ENCODE measurements around the gene STPG2.

STPG2 gene

GRCh38 chr4:98092833-98093439 is 50.3 kb downstream of the STPG2 start:
- no peak for DNase-seq

DNA sequence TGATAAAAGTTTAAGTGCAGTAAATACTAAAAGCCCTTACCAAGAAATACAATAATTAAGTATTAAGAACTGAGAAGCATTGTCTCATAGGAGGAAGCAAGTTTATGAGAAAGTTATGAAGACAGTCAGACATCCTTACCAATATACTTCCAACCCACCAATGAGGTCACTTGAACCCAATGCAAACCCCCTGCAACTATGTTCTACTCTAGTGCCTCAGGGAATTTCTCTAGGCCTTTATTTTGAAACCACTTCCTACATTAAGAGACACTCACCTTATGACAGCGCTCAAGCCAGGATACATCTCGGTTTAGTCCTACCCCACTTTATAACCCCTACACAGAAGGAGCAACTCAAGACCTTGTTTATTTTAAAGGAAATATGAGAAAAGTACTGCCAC is 61.3 kb downstream of the STPG2 start:
- no peak for DNase-seq

DNA sequence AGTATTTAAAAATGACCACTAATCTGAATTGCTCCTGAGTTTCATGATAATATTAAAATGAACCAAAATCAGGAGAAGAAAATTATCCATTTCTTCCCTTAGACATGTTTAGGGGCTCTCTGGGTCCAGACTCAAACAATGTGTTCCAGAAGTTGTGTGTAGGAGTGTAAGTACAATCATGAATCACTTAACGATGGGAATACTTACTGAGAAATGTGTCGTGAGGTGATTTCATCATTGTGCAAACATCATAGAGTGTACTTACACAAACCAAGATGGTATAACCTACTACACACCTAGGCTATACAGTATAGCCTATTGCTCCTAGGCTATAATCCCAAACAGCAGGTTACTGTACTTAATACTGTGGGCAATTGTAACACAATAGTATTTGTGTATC is 74.8 kb downstream of the STPG2 start:
- DNase-seq: no peak

DNA sequence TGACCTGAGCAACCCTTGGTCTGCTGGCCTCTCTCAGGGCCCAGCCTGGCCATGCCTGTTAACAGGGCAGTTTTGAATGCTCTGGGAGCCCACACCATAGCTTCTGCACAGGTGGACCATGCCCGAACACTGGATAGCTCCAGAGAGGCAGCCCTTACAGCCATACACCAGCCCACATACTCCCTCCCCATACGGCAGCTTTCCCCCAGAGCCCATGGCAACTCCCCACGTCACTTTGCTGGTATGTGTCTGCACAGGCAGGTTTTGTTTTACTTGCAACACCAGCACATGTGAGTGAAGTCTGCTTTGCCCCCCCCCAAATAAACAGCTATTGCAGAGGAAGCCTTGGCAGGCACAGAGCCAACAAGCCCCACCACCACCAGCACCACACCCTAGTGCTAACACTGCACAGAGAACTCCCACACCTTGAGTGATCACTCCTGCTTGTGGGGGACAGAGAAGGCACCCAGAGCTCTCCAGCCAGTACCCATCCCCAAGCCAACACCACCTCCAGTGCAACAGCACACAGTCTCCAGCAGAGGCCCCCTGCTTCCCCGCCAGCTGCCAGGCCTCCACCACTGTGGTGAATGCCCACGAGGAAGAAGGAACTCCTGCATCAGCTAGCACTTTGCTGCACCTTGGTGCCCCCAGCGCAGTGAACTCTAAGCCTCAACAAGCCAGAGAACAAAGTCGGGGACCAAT is 87.3 kb downstream of the STPG2 start:
- no peak for DNase-seq

- no peak for DNase-seq
Observed at GRCh38 chr4:98046665-98047064, 96.6 kb downstream of the STPG2 start.

- no peak for DNase-seq
Observed at GRCh38 chr4:98030059-98030458, 113.2 kb downstream of the STPG2 start.

- no peak for DNase-seq
Observed at GRCh38 chr4:98027827-98028226, 115.4 kb downstream of the STPG2 start.

DNA sequence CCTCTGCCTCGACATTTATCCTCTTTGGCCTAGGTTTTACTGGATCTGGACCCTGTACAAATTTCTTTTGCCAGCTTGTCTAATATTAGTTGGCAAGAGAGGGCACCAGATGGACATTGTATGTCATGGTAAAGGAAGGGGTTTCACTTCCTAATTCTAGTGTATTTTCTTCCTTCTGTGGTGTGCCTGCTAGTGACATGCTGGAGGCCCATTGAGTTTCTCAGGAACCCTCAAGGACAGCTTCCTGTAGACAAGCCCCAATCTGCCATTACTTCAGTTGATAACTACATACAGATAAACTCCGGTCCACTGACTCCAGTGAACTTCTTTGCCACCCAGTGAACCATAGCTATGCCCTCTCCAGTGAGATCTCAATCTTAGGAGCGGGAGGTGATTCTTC is 116.9 kb downstream of the STPG2 start:
- no peak for DNase-seq

DNA sequence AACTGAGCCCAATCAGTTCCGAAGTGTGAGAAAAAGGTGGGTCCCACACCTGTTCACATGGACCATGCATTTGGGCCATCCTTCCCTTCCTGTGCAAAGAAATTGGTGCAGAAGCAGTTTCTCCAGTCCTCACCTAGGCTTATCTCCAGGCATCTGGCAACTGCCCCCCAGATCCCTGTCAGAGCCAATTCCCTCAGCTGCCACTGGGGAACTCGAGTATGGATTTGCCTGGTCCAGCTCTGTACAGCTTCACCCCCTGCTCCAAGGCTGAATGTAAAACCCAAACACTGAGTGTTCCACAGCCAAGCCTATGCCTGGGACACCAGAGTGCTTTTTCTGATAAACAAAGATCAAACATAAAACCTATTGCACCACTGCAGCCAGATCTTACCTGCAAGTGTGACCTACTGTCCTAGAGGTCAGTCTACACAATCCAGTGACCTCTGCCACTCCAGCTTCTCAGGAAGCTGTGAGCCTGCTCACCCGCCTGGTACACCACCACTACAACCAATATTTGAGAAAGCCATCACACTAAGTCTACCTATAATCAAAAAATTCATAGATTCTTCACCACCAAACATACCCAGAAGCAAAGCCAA is 136.4 kb downstream of the STPG2 start:
- DNase-seq: no peak

DNA sequence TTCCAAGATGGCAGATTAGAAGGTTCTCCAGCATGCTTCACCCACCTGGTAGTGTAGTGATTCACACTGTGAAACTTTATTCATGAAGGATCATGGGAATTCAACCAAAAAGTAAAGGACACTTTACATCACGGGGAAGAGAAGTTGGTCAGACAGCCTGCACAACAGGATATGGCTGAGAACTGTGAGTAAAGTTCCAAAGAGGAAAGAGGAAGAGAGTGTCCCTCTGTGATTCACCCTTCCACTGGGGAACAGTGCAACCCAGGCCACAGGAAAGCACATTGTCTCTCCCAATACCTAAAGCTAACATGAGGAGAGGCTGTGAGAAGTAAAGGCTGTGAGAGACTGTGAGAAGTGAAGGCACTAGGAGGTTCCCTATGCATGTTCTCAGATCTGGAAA is 137.2 kb downstream of the STPG2 start:
- DNase-seq: no peak

DNA sequence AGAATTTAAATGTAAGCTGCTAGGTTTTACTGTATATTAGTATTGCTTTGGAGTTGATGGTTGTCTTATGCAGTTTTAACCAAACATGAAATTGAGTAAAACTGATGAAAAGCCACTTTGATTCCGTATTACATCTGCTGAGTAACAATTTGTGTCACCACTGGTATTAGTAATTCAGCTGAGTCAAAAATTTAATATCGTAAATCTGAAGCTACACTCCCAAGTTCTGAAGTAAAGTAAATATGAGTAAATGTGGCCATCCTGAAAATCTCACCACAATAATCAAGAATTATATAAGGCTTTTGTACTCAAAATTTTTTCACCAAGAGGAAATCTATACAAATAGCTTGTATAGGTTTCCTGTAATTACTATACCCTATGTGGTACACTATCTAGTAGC is 142.3 kb downstream of the STPG2 start:
- no peak for DNase-seq

DNA sequence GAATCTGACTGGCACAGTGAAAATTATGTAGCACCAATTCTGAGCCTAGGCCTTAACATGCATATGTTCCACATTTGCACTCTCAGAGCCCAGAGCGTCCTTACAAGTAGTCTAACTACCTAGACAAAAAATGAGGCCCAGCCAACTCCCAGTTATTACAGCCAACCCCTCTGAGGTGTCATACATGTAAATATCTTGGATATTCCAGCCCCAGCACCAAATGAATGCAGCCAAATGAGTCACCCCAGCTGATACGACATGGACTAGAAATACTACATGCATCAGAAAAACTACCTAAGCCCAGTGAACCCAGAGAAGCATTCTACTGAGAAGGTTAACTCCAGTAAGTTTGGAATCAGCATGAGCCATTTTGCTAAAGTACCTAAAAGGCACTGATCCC is 145.1 kb downstream of the STPG2 start:
- no peak for DNase-seq

GRCh38 chr4:97994765-97995465 is 148.4 kb downstream of the STPG2 start:
- DNase-seq: no peak

GRCh38 chr4:97990409-97990808 is 152.9 kb downstream of the STPG2 start:
- no peak for DNase-seq

- DNase-seq: peak; percentile 68
Observed at GRCh38 chr4:97987019-97987648, 156.1 kb downstream of the STPG2 start.

GRCh38 chr4:97984545-97985131 is 158.6 kb downstream of the STPG2 start:
- no peak for DNase-seq

- no peak for DNase-seq
Observed at GRCh38 chr4:97978791-97979488, 164.3 kb downstream of the STPG2 start.

- no peak for DNase-seq
Observed at GRCh38 chr4:97953171-97953941, 189.9 kb downstream of the STPG2 start.

GRCh38 chr4:97952763-97953162 is 190.5 kb downstream of the STPG2 start:
- DNase-seq: no peak

GRCh38 chr4:97950836-97951235 is 192.4 kb downstream of the STPG2 start:
- no peak for DNase-seq

DNA sequence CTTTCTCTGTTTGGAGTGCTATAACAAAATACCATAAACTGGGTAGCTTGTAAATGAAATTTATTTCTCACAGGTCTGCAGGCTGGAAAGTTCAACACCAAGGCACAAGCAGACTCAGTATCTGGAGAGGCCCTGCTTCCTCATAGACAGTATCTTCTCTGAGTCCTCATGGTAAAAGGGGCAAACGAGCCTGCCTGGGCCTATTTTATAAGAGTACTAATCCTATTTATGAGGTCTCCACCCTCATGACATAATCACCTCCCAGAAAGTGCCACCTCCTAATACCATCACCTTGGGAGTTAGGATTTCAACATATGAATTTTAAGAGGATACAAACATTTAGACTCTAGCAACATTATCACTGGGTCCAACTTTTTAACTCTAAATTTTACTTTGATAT is 200.3 kb downstream of the STPG2 start:
- DNase-seq: no peak

DNA sequence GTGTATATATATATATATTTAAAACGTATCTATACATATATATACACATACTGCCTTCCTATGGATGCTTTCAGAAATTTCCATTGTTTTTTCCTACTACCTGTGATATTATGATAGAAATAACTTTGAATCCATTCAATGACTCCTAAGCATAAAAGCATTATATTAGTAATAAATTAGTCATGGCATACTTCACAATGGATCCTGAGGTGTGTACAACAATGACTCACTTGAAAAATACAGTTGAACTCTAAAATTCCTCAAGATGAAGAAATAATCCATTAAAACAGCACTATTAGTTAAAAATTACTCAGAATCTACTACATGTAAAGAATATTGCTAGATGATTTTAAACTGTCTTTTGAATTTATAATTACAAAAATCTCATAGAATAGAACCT is 201.1 kb downstream of the STPG2 start:
- DNase-seq: no peak

Data from NCI-H748 treated with DMSO at 0.1 percent for 48 hours (cell line).